GM19328 (cell line): ENCODE results near the gene CALML4.
"Not testable (repeated sequence)": the region's sequence is repeated elsewhere in the genome, so short reads cannot be mapped to it uniquely, and the experiment has no call there.

Experiments
- ATAC-seq: cut with Tn5 transposase; IDR thresholded peaks from one replicate; pipeline ENCODE4 v1.9.1; 2021; ENCODE audit warnings: mild to moderate bottlenecking, moderate library complexity; ENCODE audit not compliant: unreplicated experiment

CALML4 gene

GRCh38 chr15:68192804-68193486 lies 12.2 kb downstream of the CALML4 start:
- ATAC-seq, result no peak

GRCh38 chr15:68192117-68192516 lies 13.0 kb downstream of the CALML4 start:
- ATAC-seq, result no peak

GRCh38 chr15:68191555-68191954 lies 13.6 kb downstream of the CALML4 start:
- no peak for ATAC-seq

GRCh38 chr15:68190048-68190447 lies 15.1 kb downstream of the CALML4 start:
- no peak for ATAC-seq

GRCh38 chr15:68188647-68189046 lies 16.5 kb downstream of the CALML4 start:
- no peak for ATAC-seq

- ATAC-seq, result no peak
These were observed 17.6 kb downstream of the CALML4 start for GRCh38 chr15:68187559-68187958.

- no peak for ATAC-seq
These were observed 18.3 kb downstream of the CALML4 start for GRCh38 chr15:68186671-68187397.

GRCh38 chr15:68184616-68185480 lies 20.3 kb downstream of the CALML4 start:
- no peak for ATAC-seq

GRCh38 chr15:68183616-68184315 lies 21.4 kb downstream of the CALML4 start:
- no peak for ATAC-seq

GRCh38 chr15:68177742-68178141 lies 27.4 kb downstream of the CALML4 start:
- ATAC-seq, result no peak

GRCh38 chr15:68176601-68177000 lies 28.5 kb downstream of the CALML4 start:
- no peak for ATAC-seq

- no peak for ATAC-seq
These were observed 29.6 kb downstream of the CALML4 start for GRCh38 chr15:68175526-68175925.

GRCh38 chr15:68173119-68173518 lies 32.0 kb downstream of the CALML4 start:
- ATAC-seq, result no peak

GRCh38 chr15:68172037-68172436 lies 33.1 kb downstream of the CALML4 start:
- not testable (repeated sequence) for ATAC-seq

- ATAC-seq, result no peak
These were observed 38.3 kb downstream of the CALML4 start for GRCh38 chr15:68166847-68167246.

GRCh38 chr15:68163191-68163590 lies 41.9 kb downstream of the CALML4 start:
- ATAC-seq, result no peak

- no peak for ATAC-seq
These were observed 47.0 kb downstream of the CALML4 start for GRCh38 chr15:68158046-68158628.

GRCh38 chr15:68157074-68157473 lies 48.1 kb downstream of the CALML4 start:
- ATAC-seq, result no peak

GRCh38 chr15:68154923-68155559 lies 50.1 kb downstream of the CALML4 start:
- no peak for ATAC-seq

- no peak for ATAC-seq
These were observed 52.8 kb downstream of the CALML4 start for GRCh38 chr15:68152342-68152741.
